ENCODE data around the gene IDI1.
"Not testable (repeated sequence)": the region's sequence is repeated elsewhere in the genome, so short reads cannot be mapped to it uniquely, and the experiment has no call there.

IDI1 gene

DNA sequence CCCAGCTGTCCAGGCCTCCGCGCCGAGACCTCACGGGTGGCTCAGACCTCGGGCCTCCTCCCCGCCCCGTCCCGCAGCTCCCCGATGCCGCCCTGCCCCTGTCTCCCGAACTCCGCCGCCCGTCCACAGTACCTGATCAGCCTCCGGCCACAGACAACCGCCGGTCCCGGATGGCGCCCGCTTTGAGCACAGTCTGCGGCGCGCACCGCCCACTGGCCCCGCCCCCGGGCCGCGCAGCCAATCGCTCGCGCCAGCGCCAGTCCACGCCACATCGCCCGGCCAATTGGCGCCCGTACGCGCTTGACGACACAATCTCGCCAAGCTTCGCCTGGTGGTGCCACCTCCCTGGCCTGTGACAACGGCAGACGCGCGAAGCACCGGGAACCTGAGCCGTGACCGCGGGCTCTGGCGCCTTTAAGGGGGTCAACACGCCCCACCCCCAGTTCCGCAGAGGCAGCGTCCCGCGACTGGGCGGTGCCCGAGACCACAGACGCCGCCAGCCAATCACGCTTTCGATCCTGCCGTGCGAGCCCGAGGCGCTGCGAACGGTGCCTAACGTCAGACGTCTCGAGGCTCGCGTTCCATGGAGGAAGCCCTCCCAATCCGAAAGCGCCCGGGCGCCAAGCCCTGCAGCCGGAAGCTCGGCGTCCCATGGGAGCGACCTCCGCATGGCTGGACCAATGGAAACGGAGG lies at the start of gene IDI1:
Gene IDI1, minus strand, starts transcription at position 388 of the 693 bp plus-strand sequence. Its CDS starts 116 bp downstream, at position 272.
- peak; percentile 96 for DNase-seq

DNA sequence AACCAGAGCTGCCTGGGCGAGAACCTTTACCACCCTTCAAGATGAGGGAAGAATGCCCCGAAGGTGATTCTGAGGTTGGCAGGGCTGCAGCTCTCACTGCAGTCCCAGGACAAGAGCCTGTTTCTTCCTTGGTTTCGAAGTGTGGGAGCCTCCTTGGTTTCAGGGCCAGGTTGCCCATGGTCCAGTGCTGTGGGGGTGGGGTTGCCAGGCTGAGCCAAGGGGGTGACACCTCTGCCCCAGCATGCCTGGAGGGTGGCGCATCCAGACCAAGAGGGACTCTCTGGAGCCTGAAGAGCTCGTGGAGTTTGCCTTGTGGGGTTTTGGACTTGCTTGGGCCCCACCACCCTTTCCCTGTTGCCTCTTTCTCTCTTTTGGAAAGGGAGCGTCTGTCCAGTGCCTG lies 48.5 kb upstream of the IDI1 start:
- no peak for DNase-seq

DNA sequence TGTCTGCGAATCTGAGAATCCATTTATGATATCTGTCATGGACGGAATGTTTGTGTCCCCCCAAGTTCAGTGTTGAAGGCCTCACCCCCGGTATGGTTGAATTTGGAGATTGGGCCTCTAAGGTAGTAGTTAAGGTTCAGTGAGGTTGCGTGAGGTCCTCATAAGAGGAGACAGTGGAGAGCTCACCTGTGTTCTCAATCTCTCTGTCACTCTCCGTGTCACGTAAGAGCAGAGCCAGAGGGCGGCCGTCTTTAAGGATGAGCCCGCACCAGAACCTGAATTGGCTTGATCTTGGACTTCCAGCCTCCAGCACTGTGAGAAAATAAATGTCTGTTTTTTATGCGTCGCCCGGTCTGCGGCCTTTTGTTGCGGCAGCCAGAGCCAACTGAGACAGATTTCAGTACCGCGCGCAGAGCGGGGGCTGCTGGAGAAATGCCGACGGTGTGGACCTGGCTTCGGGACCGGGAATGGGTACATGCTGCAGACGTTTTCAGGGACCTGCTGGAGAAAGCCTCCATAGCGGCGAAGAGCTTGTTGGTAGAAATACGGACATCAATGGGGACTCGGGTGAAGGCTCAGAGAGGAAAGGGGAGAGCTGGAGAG lies 47.5 kb upstream of the IDI1 start:
- no peak for DNase-seq

DNA sequence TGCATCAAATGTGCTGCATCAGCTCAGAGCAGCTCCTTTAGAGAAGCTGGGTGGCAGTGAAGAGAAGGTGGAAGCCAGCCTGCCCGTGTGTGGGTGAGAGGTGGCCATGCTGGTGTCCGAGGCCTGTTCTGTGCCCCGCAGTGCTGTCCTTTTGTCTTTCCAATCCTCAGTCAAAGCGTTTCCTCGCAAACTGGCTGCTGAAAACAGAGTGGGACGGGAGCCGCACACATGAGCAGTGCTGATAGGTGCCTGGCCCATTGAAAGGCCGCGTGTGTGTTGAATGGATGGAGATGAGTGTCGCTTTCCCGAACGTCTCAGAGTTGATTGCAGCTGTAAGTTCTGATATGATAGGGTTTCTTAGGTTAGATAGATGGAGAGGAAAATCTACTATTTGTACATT lies 46.6 kb upstream of the IDI1 start:
- DNase-seq = no peak

DNA sequence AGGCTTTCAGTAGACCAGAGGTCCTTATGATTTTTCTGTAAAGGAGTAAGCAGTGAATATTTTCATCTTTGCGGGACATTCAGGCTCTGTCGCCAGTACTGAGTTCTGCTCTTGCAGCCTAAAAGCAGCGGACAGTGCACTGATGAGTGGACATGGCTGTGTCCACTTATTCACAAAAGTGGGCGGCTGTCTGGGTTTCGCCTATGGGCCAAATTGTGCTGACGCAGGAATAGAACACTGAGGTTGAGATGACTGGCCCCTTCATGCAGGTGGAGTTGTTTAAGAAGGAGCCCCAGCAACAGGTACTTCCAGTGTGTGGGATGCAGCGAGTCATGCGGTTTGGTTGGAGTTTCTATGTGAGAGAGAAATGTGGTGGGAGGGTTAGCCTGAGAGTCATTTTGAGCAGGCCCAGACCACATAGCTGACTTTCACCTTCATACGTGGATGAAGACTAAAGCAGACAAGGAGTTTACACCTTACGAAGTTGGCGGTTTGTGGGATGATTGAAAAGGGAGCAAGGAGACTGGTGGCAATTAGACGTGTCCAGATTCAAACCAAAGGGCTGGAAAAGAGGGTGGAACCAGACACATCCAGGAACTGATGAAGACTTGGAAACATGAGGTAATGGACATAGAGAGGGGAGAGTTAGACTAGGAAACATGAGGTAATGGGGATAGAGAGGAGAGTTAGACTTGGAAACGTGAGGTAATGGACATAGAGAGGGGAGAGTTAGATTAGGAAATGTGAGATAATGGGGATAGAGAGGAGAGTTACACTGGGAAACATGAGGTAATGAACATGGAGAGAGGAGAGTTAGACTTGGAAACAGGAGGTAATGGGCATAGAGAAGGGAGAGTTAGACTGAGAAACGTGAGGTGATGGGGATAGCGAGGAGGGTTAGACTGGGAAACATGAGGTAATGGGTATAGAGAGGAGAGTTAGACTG lies 45.5 kb upstream of the IDI1 start:
- no peak for DNase-seq

DNA sequence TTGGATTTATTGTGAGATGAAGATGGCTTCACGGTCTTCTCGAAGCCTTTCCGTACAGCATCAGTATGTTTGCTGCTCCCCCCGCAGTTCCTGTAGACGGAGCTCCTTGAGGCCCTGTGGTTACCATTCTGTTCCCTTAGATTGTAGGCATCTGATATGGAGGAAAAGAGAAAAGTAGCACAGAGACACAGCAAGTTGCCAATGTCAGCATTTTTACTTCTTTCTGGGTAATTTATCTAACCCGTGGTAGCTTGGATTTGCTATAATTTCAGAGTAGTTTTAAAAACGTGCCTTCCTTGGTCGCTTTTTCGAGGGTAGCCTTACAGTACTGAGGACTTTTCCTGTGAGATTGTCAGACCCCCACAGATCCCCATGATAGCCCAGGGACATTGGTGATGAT lies 44.8 kb upstream of the IDI1 start:
- DNase-seq = no peak

DNA sequence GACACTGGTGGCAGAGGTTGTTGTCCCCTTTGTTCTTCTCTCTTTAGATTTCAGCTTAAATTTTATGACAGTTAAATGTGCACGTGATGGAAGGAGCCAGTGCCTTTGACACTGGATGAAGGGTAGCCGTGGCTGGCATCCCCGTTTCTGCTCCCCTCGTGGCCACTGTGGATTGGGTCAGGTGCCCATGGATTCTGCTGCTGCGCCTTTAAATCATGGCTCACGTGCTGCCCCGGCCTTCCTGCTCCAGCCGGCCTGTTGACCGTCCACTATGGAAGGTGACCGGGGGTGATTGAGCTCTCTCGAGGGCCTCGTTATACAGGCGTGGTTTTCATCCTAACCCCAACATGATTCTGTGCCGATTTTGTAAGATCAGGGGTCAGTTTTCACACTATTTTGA lies 41.8 kb upstream of the IDI1 start:
- DNase-seq = no peak

DNA sequence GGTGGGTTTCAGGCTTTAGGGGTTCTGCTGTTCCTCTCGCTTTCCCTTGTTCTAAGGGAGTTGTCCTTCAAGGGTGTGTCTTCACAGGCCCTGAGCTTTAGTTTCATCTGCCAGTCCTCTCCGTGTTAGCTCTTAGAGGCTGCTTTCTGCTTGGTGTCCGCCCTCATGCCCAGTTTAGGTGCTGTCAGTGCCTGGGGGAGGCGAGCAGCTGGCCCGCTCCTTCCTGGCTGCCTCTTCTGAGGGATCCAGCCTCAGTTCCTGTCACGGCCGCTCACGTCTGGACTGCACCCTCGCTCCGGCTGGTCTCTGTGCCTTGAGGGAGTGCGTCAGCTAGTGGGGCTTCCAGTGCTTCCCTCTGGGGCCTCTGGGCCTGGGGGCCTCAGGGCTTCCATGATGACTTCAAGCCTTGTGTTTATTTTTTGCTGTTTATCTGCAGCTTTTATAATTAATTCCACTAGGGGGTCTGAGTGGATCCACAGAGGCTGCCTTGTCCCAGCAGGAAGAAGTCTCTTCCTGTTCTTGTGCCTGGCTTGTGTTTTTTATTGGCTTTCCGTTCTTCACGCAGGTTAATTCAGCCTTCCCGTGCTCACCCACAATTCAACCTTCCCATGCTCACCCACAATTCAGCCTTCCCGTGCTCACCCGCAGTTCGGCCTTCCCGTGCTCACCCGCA lies 40.2 kb upstream of the IDI1 start:
- DNase-seq = no peak

DNA sequence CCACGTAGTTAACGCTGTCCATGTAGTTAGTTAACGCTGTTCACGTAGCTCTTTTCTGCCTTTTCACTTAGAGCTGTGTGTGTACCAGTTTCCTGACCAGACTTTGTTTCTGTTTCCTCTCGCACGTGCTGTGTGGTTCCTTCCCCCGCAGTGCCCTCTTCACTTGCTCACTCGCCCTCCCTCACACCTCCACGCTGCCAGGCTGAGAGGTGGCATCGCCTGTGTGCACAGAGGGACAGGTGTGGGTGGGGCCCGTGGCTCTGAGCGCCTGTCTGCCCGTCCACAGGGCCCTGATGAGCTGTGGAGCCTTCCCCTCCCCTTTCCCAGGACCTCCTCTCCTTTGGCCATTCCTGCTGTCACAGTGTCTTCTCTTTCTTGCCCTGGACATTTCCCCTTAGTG lies 37.9 kb upstream of the IDI1 start:
- DNase-seq = no peak

DNA sequence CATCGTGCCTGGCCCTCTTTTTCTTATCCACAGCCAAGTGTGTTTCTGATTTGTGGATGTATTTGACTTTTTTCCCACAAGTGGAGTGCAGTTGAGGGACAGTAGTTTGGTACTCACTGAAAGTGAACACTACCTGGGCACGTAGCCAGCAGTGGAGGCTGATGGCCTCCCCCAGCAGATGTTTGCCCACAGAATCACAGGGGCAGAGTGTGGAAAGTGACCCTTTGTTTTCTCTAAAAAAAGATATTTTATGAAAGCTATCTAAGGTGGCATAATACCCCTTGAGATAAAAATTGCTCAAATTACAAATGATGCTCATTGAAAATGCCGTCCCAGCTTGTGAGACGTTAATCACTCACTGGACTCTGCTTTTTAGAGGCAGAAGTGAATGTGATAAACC lies 36.3 kb upstream of the IDI1 start:
- DNase-seq = no peak

DNA sequence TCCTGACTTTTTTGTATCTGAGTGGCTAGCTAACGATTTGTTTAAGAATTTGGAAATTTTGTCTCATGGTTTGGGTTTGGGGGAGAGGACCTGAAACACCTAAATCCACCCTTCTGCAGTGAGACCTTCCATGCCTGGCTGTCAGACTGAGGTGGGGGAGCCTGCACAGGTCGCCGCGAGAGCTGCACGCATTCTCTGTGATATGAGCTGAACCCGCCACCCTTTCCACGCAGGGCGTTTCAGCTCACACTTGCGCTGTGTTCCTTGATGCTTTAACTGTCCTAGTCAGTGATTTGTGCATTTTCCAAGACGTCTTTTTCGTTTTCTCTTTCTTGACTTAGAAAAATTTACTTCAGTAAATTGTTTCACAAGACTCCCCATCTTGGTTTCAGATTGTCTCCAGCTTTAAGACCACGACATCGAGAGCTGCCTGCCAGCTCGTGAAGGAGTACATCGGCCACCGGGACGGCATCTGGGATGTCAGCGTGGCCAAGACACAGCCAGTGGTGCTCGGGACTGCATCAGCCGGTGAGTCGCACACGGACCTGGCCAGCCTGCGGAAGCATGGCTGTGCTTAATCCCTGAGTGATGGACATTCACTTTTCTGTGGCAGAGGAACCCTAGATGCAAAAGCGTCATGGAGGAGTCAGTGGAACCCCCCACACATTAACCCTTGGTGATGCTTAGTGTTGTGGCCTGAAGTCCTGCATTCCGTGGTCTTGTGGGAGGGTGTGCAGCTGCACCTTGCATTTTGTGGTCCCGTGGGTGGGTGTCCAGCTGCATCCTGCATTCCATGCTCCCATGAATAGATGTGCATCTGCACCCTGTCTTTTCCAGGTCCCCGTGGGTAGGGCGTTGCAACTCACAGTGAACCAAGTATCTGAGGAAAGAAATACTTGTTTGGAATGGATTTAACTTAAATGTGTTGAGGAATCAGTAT lies 35.4 kb upstream of the IDI1 start:
- DNase-seq = no peak

DNA sequence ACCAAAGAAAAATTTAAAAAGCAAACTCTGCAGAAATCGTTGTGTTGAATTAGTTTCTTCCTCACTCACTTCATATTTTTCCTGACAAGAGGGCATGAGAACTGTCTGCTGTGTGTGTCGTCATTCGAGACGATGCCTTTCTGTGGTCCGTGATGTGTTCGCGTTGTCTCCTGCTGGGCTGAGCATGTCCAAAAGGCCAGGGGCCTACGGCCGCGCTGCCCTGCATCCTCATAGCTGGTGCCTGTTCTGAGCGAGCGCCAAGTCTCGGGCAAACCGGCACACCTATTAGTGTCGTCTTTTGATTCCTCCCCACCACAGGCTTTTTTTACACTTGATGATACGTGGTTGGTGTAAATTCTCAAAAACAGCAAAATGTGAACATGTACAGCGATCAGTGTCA lies 34.7 kb upstream of the IDI1 start:
- DNase-seq = no peak

DNA sequence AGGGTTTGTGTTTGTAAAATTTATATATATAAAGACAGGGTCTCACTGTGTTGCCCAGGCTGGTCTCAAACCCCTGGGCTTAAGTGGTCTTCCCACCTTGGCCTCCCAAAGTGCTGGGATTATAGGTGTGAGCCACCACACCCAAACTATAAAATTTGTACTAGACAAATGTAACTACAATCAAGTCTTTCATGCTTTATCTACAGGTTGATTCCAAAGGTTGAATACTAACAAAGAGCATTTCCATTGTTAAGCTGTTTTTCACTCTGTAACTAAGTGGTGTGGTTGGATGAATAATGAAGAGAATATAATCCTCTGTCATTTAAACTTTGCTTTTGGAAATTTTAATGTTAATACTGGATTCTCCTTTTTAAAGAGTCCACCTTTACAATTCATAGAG lies 29.7 kb upstream of the IDI1 start:
- DNase-seq = no peak

DNA sequence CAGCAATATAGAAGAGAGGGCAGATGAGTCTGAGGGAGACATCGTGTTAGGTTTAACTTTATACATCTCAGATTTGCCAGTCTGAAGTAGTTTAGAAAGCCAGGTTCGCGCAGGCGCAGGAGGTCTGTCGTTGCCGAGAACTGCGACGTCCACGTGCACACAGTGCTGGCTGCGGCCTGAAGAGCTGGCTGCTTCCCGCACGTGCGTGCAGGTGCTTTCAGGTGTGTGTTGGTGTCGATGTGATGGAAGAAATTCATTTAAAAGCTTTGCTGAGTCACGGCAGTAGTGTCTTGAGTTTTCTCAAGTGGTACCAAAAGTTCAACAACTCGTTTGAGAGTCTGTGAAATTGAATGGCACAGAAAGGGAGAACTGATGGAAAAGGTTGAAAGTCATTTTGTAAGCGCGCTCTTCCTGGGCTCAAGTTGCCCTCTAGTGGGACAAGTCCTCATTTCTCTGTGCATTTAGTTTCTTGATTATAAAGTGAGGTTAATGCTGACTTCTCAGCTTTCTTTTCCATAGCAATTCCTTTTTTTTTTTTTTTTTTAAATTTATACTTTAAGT lies 25.9 kb upstream of the IDI1 start:
- DNase-seq = no peak

DNA sequence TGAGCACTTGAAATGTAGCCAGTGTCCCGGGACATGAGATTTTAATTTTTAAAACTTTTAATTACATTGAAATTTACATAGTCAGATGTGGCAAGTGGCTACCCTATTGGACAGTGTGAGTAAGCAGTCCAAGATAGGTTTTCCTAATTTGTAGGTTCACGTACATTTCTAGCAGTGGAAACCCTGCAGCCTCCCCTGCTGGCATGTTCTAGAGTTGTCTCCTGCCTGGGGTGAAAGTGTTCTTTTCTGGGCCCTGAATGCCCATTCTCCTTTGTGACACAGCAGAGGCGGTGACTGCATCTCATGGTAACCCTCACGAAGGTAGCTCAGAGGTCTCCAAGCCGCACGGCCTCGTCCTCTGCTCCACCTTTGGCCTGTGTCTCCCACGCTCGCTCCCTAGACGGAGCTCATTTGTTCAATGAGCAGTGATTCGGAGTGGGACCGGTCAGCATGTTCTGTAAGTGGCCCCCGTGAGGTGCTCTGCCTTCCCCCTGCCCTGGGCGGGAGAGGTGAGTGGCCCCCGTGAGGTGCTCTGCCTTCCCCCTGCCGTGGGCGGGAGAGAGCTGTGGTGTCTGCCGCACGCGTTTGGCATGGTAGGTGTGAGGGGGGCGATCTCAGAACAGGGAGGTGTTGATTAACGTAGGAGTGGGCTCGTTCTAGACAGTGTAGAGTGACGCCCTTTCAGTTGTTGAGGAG lies 25.3 kb upstream of the IDI1 start:
- DNase-seq = no peak

DNA sequence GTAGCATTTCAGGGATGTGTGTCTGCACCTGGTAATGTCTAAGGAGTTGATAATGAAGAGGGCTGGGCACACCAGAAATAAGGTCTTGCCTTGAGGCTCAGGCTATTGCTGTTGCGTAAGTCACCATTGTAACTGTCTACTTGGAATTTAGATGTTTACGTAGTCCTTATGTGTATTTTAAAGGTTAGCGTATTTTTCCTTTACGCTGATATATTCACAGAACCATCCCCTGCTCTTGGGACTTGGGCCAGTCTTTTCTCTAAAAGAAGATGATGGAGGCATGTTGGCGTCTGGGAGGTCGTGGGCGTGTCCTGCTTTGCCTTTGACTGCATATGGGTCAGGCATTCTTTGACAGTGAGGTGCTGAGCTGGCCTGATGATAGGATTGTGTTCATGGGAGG lies 22.0 kb upstream of the IDI1 start:
- DNase-seq = no peak

DNA sequence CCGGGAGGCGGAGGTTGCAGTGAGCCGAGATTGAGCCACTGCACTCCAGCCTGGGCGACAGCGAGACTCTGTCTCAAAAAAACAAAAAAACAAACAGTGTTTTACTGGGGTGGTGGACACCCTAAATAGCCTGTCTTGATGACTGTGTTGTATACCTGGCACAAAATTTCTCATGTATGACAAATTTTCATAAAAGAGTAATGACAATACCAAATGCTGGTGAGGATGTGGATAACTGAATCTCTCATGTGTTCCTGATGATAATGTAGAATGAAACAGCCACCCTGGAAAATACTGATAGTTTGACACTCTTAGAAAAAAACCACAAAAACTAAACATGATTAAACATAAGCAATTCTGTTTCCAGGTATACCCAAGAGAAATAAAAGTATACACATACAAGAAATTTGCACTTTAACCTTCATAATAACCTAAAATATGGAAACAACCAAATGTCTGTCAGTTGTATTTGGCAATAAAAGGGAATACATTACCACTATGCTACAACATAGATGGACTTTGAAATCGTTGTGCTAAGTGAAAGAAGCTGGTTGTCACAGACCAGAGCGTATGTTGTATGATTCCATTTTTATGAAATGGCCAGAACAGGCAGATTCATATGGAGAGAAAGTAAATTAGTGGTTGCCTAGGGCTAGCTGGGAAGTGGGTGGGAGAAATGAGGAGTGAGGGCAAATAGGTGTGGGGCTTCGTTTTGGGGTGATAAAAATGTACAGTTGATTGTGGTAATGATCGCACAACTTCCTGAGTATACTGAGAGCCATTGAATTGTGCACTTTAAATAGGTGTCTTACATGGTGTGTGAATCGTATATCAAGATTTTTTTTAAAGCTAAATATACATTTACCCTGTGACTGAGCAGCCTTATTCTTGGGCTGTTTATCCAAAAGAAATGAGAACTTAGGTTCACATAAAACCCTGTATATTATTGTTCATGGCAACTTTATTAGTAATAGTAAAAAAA lies 19.8 kb upstream of the IDI1 start:
- DNase-seq = no peak

DNA sequence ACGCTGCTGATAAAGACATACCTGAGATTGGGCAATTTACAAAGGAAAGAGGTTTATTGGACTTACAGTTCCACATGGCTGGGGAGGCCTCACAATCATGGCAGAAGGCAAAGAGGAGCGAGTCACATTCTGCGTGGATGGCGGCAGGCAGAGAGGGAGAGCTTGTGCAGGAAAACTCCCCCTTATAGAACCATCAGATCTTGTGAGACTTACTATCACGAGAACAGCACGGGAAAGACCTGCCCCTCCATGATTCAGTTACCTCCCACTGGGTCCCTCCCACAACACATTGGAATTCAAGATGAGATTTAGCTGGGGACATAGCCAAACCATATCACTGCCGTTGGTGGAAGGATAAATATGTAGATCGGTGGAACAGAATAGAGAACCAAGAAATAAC lies 17.8 kb upstream of the IDI1 start:
- DNase-seq = not testable (repeated sequence)

DNA sequence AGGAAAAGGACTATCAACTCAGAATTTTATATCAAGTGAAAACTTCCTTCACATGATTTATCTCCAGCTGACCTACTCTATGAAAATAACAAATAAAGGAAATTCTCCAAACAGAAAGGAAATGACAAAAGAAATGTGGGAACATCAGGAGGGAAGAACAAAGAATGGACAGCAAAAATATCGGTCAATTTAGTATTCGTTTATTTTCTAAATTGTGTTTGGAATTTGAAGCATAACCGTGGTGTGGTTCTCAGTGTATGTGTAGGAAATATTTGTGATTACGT lies 16.0 kb upstream of the IDI1 start:
- DNase-seq = no peak

DNA sequence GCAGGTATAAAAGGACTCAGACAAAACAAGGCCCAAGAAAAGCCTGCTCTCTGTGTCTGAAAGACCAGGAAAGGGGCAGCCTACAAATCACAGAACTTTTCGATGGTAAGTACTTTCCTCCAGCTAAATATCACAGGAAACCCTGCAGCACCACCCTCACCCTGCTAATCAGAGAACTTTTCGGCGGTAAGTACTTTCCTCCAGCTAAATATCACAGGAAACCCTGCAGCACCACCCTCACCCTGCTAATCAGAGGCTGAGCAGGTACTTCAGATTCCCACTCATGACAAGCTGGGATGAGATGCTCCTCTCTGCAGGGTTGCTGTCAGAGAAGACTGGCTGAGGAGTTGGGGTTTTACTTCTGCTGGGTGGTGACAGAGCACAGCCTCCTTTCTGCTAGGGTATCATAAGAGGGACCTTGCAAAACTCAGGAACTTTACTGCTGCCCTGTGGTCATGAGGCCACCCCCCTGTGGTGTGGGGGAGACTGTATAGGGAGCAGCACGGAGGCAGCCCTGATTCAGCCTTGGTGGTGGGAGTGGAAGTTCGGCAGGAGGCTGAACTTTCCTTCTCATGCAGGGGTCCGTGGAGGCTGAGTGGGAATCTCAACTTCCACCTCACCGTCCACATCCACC lies 14.4 kb upstream of the IDI1 start:
- no peak for DNase-seq
